HG03432 (cell line): ENCODE results near the gene ZSCAN1.
"Not testable (repeated sequence)": the region's sequence is repeated elsewhere in the genome, so short reads cannot be mapped to it uniquely, and the experiment has no call there.

ENCODE experiments used
- ATAC-seq: cut with Tn5 transposase; IDR thresholded peaks from one replicate; pipeline ENCODE4 v1.9.1; 2021; ENCODE audit warnings: mild to moderate bottlenecking, moderate library complexity; ENCODE audit not compliant: unreplicated experiment

Gene ZSCAN1, protein sequence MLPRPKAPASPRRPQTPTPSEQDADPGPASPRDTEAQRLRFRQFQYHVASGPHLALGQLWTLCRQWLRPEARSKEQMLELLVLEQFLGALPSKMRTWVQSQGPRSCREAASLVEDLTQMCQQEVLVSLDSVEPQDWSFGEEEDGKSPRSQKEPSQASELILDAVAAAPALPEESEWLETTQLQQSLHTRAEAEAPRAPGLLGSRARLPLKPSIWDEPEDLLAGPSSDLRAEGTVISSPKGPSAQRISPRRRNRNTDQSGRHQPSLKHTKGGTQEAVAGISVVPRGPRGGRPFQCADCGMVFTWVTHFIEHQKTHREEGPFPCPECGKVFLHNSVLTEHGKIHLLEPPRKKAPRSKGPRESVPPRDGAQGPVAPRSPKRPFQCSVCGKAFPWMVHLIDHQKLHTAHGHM

GRCh38 chr19:58033741-58034476 lies at the start of gene ZSCAN1:
Gene ZSCAN1, plus strand, starts transcription at chr19:58034025. Its CDS starts 3,812 bp downstream, at chr19:58037837.
- no peak for ATAC-seq

DNA sequence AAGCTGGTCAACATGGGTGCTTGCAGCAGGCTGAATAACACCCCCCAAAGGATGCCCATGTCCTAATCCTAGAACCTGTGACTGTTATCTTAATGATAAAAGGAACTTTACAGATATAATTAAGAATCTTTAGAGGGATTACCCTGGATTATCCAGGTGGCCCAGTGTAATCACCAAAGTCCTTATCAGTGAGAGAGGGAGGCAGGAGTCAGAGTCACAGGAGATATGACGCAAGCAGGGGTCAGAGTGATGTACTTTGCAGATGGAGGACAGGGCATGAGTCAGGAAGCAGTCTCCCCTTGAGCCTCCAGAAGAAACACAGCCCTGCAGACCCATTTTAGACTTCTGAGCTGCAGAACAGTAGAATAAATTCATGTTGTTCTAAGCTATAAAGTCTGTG lies 41.0 kb upstream of the ZSCAN1 start:
- ATAC-seq, result no peak

GRCh38 chr19:58000677-58001076 lies 33.1 kb upstream of the ZSCAN1 start:
- ATAC-seq, result no peak

DNA sequence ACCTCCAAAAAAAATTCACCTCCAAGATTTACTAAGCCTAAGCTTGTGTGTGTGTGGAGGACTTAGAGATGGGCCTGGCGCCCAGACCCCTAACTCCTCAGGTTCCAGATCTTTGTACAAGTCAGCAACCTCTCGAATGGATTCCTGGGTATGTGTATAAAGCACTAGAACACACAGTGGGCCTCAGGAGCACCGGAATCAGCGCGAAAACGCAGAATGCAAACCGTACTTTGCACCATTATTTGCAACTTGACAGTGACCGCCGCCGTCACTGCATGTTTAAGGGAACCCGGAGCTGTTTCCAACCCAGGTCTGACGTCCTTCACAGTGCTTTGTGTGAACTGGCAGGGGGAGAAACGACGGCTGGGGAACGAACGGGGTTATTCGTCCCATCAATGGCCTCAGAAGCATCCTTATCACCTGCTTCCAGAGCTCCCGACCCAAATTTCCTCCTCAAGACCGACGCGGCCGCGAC lies 31.9 kb upstream of the ZSCAN1 start:
- ATAC-seq, result no peak

- ATAC-seq, result peak; percentile 96
These were observed 31.2 kb upstream of the ZSCAN1 start, which contains the start of gene ZNF606 for GRCh38 chr19:58002384-58003173. Gene ZNF606, minus strand, starts transcription at chr19:58002820. Its CDS starts 1,501 bp downstream, at chr19:58001319.

DNA sequence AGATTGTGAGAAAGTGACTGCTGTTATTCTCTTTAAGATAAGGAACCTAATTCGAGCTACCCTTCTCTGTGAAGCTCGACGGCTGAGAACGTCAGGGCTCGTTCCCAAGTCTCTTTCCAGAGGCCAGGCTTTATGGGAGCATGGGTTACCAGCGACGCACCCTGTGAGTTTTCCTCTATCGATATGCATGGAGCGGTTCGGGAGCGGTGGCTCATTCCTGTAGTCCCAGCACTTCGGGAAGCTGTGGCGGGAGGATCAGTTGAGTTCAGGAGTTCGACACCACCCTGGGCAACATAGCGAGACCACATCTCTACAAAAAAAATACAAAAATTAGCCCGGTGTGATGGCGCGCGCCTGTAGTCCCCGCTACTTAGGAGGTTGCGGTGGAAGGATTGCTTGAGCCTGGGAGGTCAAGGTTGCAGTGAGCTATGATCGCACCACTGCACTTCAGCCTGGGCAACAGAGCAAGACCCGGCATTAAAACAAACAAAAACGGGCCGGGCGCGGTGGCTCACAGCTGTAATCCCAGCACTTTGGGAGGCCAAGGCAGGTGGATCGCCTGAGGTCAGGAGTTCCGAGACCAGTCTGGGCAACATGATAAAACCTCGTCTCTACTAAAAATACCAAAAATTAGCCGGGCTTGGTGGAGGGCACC lies 30.5 kb upstream of the ZSCAN1 start:
- no peak for ATAC-seq

GRCh38 chr19:58007285-58007684 lies 26.5 kb upstream of the ZSCAN1 start:
- ATAC-seq, result no peak

DNA sequence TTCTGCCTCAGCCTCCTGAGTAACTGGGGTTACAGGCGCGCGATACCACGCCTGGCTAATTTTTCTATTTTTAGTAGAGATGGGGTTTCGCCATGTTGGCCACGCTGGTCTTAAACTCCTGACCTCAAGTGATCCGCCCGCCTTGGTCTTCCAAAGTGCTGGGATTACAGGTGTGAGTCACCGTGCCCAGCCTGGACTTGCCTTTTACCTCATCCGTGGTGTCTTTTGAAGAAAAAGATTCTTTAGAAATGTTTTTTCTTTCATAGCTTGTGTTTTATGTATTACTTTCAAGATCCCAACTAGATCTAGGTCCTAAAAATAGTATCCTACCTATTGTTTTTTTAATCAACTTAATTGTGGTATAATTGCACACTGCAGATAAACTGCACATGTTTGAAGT lies 24.9 kb upstream of the ZSCAN1 start:
- ATAC-seq, result not testable (repeated sequence)

DNA sequence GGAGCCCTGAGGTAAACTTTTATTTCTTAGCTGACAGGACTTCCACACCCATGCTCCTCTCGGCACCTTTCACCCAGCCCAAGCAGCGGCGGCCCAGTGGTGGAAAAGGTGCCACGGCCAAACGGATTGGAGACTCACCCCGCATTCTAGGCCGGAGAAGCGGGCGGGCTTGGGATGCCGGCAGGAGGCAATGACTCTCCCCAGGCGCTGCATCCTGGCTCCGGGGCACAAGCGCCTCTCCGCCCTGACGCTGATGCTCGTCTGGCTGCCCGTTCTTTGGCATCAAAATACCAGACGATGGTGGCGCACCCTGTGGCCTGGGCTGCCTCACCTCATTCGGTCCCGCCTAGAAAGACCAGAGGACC lies 24.5 kb upstream of the ZSCAN1 start:
- ATAC-seq, result no peak

- ATAC-seq, result peak; percentile 63
These were observed 24.0 kb upstream of the ZSCAN1 start for GRCh38 chr19:58009666-58010301.

GRCh38 chr19:58010507-58010906 lies 23.3 kb upstream of the ZSCAN1 start:
- no peak for ATAC-seq

DNA sequence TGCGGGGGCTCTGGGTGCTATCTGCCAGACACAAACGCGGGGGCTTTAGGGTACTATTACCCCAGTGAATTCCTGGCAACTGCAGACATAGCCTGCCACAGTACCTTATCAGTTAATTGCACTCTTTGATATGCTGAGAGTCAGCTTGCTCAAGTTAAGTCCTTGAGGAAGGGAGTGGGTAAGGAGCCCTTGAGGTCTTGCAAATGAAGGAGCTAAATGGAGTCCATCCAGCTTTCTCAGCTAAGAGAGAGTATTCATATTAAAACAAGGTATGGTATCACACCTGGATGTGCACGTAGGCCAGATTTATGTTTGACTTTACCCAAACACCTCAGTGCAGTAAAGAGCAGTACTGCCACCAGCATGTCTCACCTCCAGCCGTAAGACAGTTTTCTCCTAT lies 19.7 kb upstream of the ZSCAN1 start:
- ATAC-seq, result no peak

GRCh38 chr19:58020129-58020528 lies 13.7 kb upstream of the ZSCAN1 start:
- no peak for ATAC-seq

DNA sequence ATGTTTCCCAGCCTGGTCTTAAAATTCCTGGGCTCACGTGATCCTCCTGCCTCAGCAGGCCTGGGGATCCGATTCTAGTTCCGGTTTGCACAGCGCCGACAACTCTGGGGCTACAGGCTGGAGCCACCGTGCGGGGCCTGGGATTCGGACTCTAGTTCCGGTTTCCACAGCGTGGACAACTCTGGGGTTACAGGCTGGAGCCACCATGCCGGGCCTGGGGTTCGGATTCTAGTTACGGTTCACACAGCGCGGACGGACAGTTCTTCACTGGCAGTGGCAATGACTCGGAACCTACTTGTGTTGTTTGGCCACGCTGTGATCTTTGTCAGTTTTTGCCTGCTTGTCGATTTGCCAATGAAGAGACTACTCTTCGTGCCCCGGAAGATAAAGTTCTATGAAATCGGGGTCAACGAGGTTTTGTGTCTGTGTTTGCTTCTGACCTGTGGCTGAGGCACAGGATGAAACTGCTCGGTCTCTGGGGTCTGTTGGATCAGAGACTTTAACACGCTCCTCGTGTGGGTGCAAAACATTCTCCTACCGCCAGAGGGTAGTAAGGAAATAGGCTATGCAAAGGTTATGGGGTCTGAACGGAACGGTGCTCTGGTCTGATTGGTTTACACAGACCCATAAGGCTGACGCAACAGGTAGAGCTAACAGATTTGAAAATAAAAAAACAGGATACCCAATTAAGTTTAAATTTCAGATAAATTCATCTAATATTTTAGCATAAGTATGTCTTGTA lies 12.1 kb upstream of the ZSCAN1 start:
- no peak for ATAC-seq

GRCh38 chr19:58022283-58022660 lies 11.6 kb upstream of the ZSCAN1 start:
- ATAC-seq, result no peak

GRCh38 chr19:58024661-58025060 lies 9.2 kb upstream of the ZSCAN1 start:
- no peak for ATAC-seq

GRCh38 chr19:58034477-58034793 lies 610 bp downstream of the ZSCAN1 start:
- ATAC-seq, result no peak

DNA sequence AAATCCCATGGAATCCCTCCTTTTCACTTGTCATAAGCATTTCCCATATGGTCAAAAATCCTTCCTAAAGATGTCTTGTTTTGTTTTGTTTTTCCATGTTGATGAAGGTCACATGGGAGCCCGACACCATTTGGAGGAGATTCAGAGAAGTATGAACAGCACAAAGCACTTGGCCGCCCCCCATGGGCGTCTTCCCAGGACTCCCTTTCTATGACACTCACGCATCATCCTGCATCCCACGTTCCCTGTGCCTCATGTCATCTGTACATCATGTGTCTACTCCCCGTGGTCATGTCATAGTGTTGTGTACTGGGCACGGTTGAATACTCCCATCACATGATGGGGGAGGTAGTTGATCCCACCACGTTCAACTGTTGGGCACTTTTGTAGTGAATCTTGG lies 2.0 kb downstream of the ZSCAN1 start:
- no peak for ATAC-seq

GRCh38 chr19:58037927-58038687 lies 4.3 kb downstream of the ZSCAN1 start:
- no peak for ATAC-seq
